Stimulated activated CD8-positive, alpha-beta memory T cell treated with anti-CD3 and anti-CD28 coated beads, Interleukin-12 subunit alpha, Interleukin-12 subunit beta, amount 100 ng/mL, for 24 hours (primary cell): ENCODE measurements around the gene BIVM.
A peak's percentile ranks its signal among the peaks of the same experiment; 100 is the strongest.

Source experiments
- DNase-seq: peaks from one replicate; pipeline ENCODE4 v3.0.0-alpha.2; 2020; ENCODE audit errors: extremely low read depth

The BIVM gene

GRCh38 chr13:102784483-102784882 lies 14.4 kb upstream of the BIVM start:
- DNase-seq, result no peak

- DNase-seq, result no peak
Measured at GRCh38 chr13:102788683-102789082, 10.2 kb upstream of the BIVM start.

GRCh38 chr13:102792396-102792795 lies 6.5 kb upstream of the BIVM start:
- DNase-seq, result no peak

GRCh38 chr13:102793611-102794355 lies 5.1 kb upstream of the BIVM start:
- DNase-seq, result no peak

- no peak for DNase-seq
Measured at GRCh38 chr13:102799426-102800144, 666 bp downstream of the BIVM start.

- peak; percentile 65 for DNase-seq
Measured at GRCh38 chr13:102800145-102801041, 1.5 kb downstream of the BIVM start.

GRCh38 chr13:102805680-102806079 lies 6.8 kb downstream of the BIVM start:
- DNase-seq, result no peak

- DNase-seq, result no peak
Measured at GRCh38 chr13:102807699-102808098, 8.8 kb downstream of the BIVM start.

- DNase-seq, result no peak
Measured at GRCh38 chr13:102812611-102813287, 13.8 kb downstream of the BIVM start.

GRCh38 chr13:102814025-102814607 lies 15.2 kb downstream of the BIVM start:
- no peak for DNase-seq

GRCh38 chr13:102814793-102815192 lies 15.9 kb downstream of the BIVM start:
- DNase-seq, result no peak

GRCh38 chr13:102815788-102816187 lies 16.9 kb downstream of the BIVM start:
- no peak for DNase-seq

- no peak for DNase-seq
Measured at GRCh38 chr13:102816708-102817107, 17.8 kb downstream of the BIVM start.

GRCh38 chr13:102817241-102817640 lies 18.3 kb downstream of the BIVM start:
- no peak for DNase-seq

- no peak for DNase-seq
Measured at GRCh38 chr13:102817907-102818306, 19.0 kb downstream of the BIVM start.

- DNase-seq, result no peak
Measured at GRCh38 chr13:102825400-102825799, 26.5 kb downstream of the BIVM start.

GRCh38 chr13:102825921-102826706 lies 27.2 kb downstream of the BIVM start:
- no peak for DNase-seq

GRCh38 chr13:102830646-102831045 lies 31.7 kb downstream of the BIVM start:
- no peak for DNase-seq

- DNase-seq, result no peak
Measured at GRCh38 chr13:102836471-102836870, 37.6 kb downstream of the BIVM start.

GRCh38 chr13:102838273-102838672 lies 39.4 kb downstream of the BIVM start:
- no peak for DNase-seq

GRCh38 chr13:102838982-102839381 lies 40.1 kb downstream of the BIVM start:
- no peak for DNase-seq
